Endothelial cell of umbilical vein (primary cell): ENCODE results near the gene MAT2B. TPM values are rescaled to one million over a fixed set of nuclear protein-coding genes. Genes with fewer than 3 reads are reported as not detected.

Source experiments
- BruUV-seq: library from RNA; stranded (reverse); fragments of 400-500 nt; replicated peaks from 2 replicates; lab custom pipeline; 2021; lab: Mats Ljungman, UMichigan
- CTCF ChIA-PET: fragments of 300-600, 350-600 bp; sonication (Branson Sonifier 250); formaldehyde crosslinking; loops from one replicate; lab custom pipeline; 2021; ENCODE audit warnings: antibody characterized with exemption, inconsistent platforms; lab: Charles Lee
- POLR2A ChIA-PET: fragments of 300-600, 350-600 bp; sonication (Branson Sonifier 250); formaldehyde crosslinking; loops from one replicate; lab custom pipeline; 2021; ENCODE audit warnings: antibody characterized with exemption, inconsistent platforms; lab: Charles Lee
- DNase-seq: peaks from one replicate; pipeline ENCODE4 v3.0.0-alpha.2; 2011; ENCODE audit warnings: low read depth, low spot score
- FAIRE-seq: peaks from 2 replicates; lab custom pipeline; 2011; peaks lifted over from hg19 to GRCh38; lab: Jason Lieb, UNC
- H2AFZ ChIP-seq: 2 replicates; pipeline ENCODE4 v1.6.0; 2012; ENCODE audit warnings: low read depth, low read length, control low read depth, inconsistent platforms
- H3K27ac ChIP-seq: 2 replicates; pipeline ENCODE4 v1.5.1; 2011; ENCODE audit warnings: low read depth, mild to moderate bottlenecking, control low read depth, low read length, moderate library complexity; ENCODE audit not compliant: insufficient read depth
- H3K27me3 ChIP-seq, 2 experiments: 2 replicates each; pipeline versions ENCODE4 v1.6.0 to v1.6.1; 2011; ENCODE audit warnings: low read length in 2 of 2, mixed read lengths in 1 of 2; ENCODE audit not compliant: control insufficient read depth in 2 of 2, insufficient read depth in 2 of 2
- H3K36me3 ChIP-seq, 2 experiments: 2 replicates in 1 of 2; 3 replicates in 1 of 2; pipeline ENCODE4 v1.5.1; 2011; ENCODE audit warnings: low read length in 2 of 2, mild to moderate bottlenecking in 1 of 2, moderate library complexity in 1 of 2; ENCODE audit not compliant: control insufficient read depth in 2 of 2, insufficient read depth in 2 of 2; ENCODE audit errors: extremely low read depth in 1 of 2
- H3K4me1 ChIP-seq: 3 replicates; pipeline ENCODE4 v1.5.1; 2011; ENCODE audit warnings: mild to moderate bottlenecking, low read length; ENCODE audit not compliant: control insufficient read depth, insufficient read depth; ENCODE audit errors: extremely low read depth
- H3K4me2 ChIP-seq: 2 replicates; pipeline ENCODE4 v1.6.1; 2011; ENCODE audit warnings: low read length, control low read depth, mixed read lengths; ENCODE audit not compliant: insufficient read depth
- H3K4me3 ChIP-seq, 3 experiments: fragments of 200-600 bp in 1 of 3; sonication (generic), shearing (Covaris generic) in 1 of 3; replicated peaks in 1 of 3; 2 replicates each; pipeline ENCODE4 v1.5.1; 2011 to 2016; ENCODE audit warnings: control low read depth in 3 of 3, low read length in 3 of 3, mild to moderate bottlenecking in 2 of 3, inconsistent platforms in 1 of 3, low read depth in 1 of 3, moderate library complexity in 1 of 3; ENCODE audit not compliant: insufficient read depth in 1 of 3
- H3K79me2 ChIP-seq: 2 replicates; pipeline ENCODE4 v1.6.0; 2012; ENCODE audit warnings: low read length, inconsistent platforms; ENCODE audit not compliant: control insufficient read depth, insufficient read depth
- H3K9ac ChIP-seq: replicated peaks from 2 replicates; pipeline ENCODE3; 2011; ENCODE audit warnings: low read length, control low read depth; ENCODE audit not compliant: insufficient read depth; ENCODE audit errors: extremely low read depth
- H3K9me1 ChIP-seq: replicated peaks from 3 replicates; pipeline ENCODE4 v1.6.0; 2011; ENCODE audit warnings: mild to moderate bottlenecking, low read length; ENCODE audit not compliant: control insufficient read depth, insufficient read depth; ENCODE audit errors: extremely low read depth
- H3K9me3 ChIP-seq: replicated peaks from 2 replicates; pipeline ENCODE4 v1.5.1; 2012; ENCODE audit warnings: low read length, inconsistent platforms; ENCODE audit not compliant: control insufficient read depth, insufficient read depth
- H4K20me1 ChIP-seq: replicated peaks from 2 replicates; pipeline ENCODE3; 2011; ENCODE audit warnings: mild to moderate bottlenecking, low read length; ENCODE audit not compliant: control insufficient read depth, insufficient read depth; ENCODE audit errors: extremely low read depth
- CTCF ChIP-seq, 2 donors: IDR thresholded peaks; 1 replicate in 1 of 2; 2 replicates in 1 of 2; pipeline ENCODE4 v1.5.1; 2011; ENCODE audit warnings: low read length in 2 of 2, mild to moderate bottlenecking in 2 of 2, moderate library complexity in 2 of 2, control low read depth in 1 of 2, inconsistent platforms in 1 of 2, low read depth in 1 of 2; ENCODE audit not compliant: insufficient read depth in 1 of 2; ENCODE audit errors: extremely low read depth in 1 of 2
- EZH2 ChIP-seq: IDR thresholded peaks from 2 replicates; pipeline ENCODE4 v1.6.1; 2012; ENCODE audit warnings: borderline replicate concordance, low read depth, mild to moderate bottlenecking, moderate library complexity, low read length, inconsistent platforms; ENCODE audit not compliant: severe bottlenecking
- FOS ChIP-seq: IDR thresholded peaks from 2 replicates; pipeline ENCODE4 v1.6.1; 2011; ENCODE audit warnings: mild to moderate bottlenecking, low read length, moderate library complexity, borderline replicate concordance; ENCODE audit not compliant: insufficient read depth
- GATA2 ChIP-seq: IDR thresholded peaks from 2 replicates; pipeline ENCODE4 v1.7.0; 2011; ENCODE audit warnings: low read depth, mild to moderate bottlenecking, moderate library complexity, mixed read lengths, low read length; ENCODE audit not compliant: insufficient read length, insufficient read depth
- JUN ChIP-seq: IDR thresholded peaks from 2 replicates; pipeline ENCODE4 v1.6.1; 2011; ENCODE audit warnings: borderline replicate concordance, low read depth; ENCODE audit not compliant: insufficient read length, insufficient read depth
- MYC ChIP-seq: IDR thresholded peaks from one replicate; pipeline ENCODE4 v1.6.1; 2011; ENCODE audit warnings: mild to moderate bottlenecking, low read depth, low read length
- POLR2A ChIP-seq: IDR thresholded peaks from 2 replicates; pipeline ENCODE4 v1.6.1; 2012; ENCODE audit warnings: low read depth, mild to moderate bottlenecking, control low read depth, low read length
- POLR2AphosphoS5 ChIP-seq: IDR thresholded peaks from 2 replicates; pipeline ENCODE4 v1.6.1; 2012; ENCODE audit warnings: low read depth, mild to moderate bottlenecking, control low read depth, low read length, moderate library complexity; ENCODE audit not compliant: insufficient read depth
- dilution Hi-C: fragments of 300-500 bp; cut with MboI; formaldehyde crosslinking; loops from one replicate; pipeline ENCODE4 v1.15.0; 2019; ENCODE audit warnings: low sequenced_read_pairs; ENCODE audit not compliant: extremely low pct_ligation_motif_present
- intact Hi-C: fragments of 100-400 bp; cut with micrococcal nuclease; formaldehyde crosslinking; loops from one replicate; pipeline ENCODE4 v1.10.0; 2022
- polyA plus RNA-seq, 4 experiments: library from polyadenylated mRNA; depleted of rRNA in 3 of 4; stranded (reverse) in 3 of 4; unstranded in 1 of 4; fragments of >200 nt; gene quantifications; 2 replicates each; pipeline versions ENCODE4 v1.2.1 to v1.2.3, GENCODE V29; 2011 to 2012; ENCODE audit warnings: missing spikeins in 1 of 4
- total RNA-seq: library from RNA; stranded (reverse); gene quantifications from 2 replicates; pipeline ENCODE4 v1.2.3, GENCODE V29; 2021
- TF ChIP-seq, protein P1 (sequence below): IDR thresholded peaks from 2 replicates; pipeline ENCODE4 v1.6.1; 2011; ENCODE audit not compliant: insufficient read depth, insufficient read length

The MAT2B gene
- total and polyA plus RNA-seq, 2 donors (not counting 3 experiments of a cell fraction or from before 2014, with no cell fraction given): 41.5 to 101 TPM

DNA sequence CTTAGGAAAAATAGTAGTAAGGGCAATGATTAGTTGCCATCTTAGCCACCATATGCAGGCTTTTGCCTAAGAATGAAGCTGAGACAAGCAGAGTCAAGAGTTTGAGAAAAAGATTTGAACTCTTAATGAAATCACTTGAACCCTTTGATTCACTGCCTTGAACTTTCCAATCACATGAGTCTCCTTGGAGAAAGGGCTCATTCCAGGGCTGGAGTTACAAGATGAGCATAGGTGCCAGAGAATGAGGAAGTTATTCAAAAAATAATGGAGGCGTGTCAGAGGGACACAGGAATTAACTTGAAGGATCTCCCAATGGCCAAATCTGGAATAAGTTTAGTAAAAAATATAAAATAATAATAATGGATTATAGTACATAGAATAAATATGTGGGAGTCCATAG lies 35.3 kb downstream of the MAT2B start:
- no peak overlapping the region for H2AFZ ChIP-seq
- H3K4me3 ChIP-seq: no peak overlapping the region
- no peak overlapping the region for H3K27ac ChIP-seq
- H3K79me2 ChIP-seq: no peaks in the 10 kb centered on the region
- POLR2A ChIA-PET: no interaction called here
- CTCF ChIA-PET: no interaction called here
- TF ChIP-seq MYC: no peak
- TF ChIP-seq CTCF (IDR thresholded peaks at IDR 0.05; ENCODE audit: extremely low read depth in 1 of 2, insufficient read depth in 1 of 2, low read depth in 1 of 2, low read length in 2 of 2): no peak
- TF ChIP-seq POLR2A: no peak
- TF ChIP-seq FOS: no peak
- H3K9me1 ChIP-seq: no peaks in the 10 kb centered on the region
- no peaks in the 10 kb centered on the region for H3K9me3 ChIP-seq
- no peaks in the 10 kb centered on the region for H3K36me3 ChIP-seq
- no peaks in the 10 kb centered on the region for H3K4me1 ChIP-seq
- dilution Hi-C loops: no loop called here
- BruUV-seq: no TSS peak
- DNase-seq: no peak
- intact Hi-C loops: no loop called here
- no peaks in the 10 kb centered on the region for H4K20me1 ChIP-seq
- FAIRE-seq: no peak
- H3K9ac ChIP-seq: no peak overlapping the region
- peaks cover 2% of the 10 kb centered on the region in 2 experiments for H3K27me3 ChIP-seq
- H3K4me2 ChIP-seq: no peak overlapping the region

DNA sequence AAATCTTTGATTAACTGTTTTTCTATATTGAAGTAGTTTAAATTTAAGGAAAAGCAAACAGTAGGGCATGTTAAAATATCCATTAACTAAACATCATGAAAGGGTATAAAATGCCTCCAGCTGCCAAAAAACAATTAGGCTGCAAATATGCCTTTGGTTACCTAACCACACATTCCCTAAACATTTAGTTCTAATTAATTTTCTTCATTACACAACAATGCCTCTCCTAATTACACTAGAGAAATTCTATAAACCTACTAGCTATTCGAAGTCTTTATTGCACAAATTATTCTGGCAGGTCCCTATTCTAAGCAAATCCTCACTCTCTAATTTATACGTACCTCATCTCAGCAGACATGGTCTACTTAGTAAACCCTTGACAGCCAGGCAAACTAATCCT lies 37.4 kb downstream of the MAT2B start:
- CTCF ChIA-PET: no interaction called here
- POLR2A ChIA-PET: no interaction called here
- no peaks in the 10 kb centered on the region for H3K9me1 ChIP-seq
- DNase-seq: no peak
- intact Hi-C loops: no loop called here
- H3K27me3 ChIP-seq: peaks cover 2% of the 10 kb centered on the region in 2 experiments
- H3K36me3 ChIP-seq: no peaks in the 10 kb centered on the region
- dilution Hi-C loops: no loop called here
- H2AFZ ChIP-seq: no peak overlapping the region
- no peaks in the 10 kb centered on the region for H4K20me1 ChIP-seq
- no peaks in the 10 kb centered on the region for H3K9me3 ChIP-seq
- H3K79me2 ChIP-seq: no peaks in the 10 kb centered on the region
- TF ChIP-seq GATA2: no peak
- TF ChIP-seq, protein P1, sequence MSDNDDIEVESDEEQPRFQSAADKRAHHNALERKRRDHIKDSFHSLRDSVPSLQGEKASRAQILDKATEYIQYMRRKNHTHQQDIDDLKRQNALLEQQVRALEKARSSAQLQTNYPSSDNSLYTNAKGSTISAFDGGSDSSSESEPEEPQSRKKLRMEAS: no peak
- no peak for TF ChIP-seq JUN
- no peak for TF ChIP-seq POLR2A
- TF ChIP-seq FOS: no peak
- no peak for TF ChIP-seq POLR2AphosphoS5
- no peak for TF ChIP-seq EZH2
- no TSS peak for BruUV-seq
- no peak overlapping the region for H3K9ac ChIP-seq
- H3K4me3 ChIP-seq: no peak overlapping the region
- FAIRE-seq: no peak
- no peaks in the 10 kb centered on the region for H3K4me1 ChIP-seq
- H3K27ac ChIP-seq: no peak overlapping the region
- H3K4me2 ChIP-seq: no peak overlapping the region
